DND-41 (cell line): ENCODE measurements around the gene GGT7.

Experiments
- EZH2 ChIP-seq: IDR thresholded peaks from 3 replicates; pipeline ENCODE4 v1.6.1; 2012; ENCODE audit warnings: borderline replicate concordance, low read depth, mild to moderate bottlenecking, moderate library complexity, low read length, inconsistent platforms; ENCODE audit not compliant: severe bottlenecking
- TF ChIP-seq, protein P1 (sequence below): IDR thresholded peaks from 2 replicates; pipeline ENCODE4 v1.5.1; 2012; ENCODE audit warnings: borderline replicate concordance, low read length, moderate library complexity, mild to moderate bottlenecking; ENCODE audit not compliant: poor library complexity, severe bottlenecking; ENCODE audit errors: extremely low read depth

DNA sequence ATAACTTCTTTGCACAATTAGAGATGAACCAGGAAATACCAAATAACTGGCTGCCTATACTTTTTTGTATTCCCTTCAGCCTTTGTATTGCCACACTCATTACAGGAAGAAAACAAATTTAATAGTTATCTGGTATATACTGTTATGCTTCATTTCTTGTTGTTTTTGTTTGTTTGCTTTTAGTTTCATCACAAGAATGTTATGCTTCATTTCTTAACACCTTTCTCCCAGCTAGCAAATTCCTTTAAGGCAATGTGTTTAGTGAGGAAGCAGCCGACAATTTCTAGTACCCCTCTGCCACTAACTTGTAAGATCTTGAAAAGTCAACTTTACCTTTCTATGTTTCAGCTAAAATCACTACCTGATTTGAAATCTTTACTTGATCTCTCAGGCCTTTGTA, 48.6 kb downstream of the GGT7 start:
- TF ChIP-seq EZH2: no peak
- TF ChIP-seq, protein P1, sequence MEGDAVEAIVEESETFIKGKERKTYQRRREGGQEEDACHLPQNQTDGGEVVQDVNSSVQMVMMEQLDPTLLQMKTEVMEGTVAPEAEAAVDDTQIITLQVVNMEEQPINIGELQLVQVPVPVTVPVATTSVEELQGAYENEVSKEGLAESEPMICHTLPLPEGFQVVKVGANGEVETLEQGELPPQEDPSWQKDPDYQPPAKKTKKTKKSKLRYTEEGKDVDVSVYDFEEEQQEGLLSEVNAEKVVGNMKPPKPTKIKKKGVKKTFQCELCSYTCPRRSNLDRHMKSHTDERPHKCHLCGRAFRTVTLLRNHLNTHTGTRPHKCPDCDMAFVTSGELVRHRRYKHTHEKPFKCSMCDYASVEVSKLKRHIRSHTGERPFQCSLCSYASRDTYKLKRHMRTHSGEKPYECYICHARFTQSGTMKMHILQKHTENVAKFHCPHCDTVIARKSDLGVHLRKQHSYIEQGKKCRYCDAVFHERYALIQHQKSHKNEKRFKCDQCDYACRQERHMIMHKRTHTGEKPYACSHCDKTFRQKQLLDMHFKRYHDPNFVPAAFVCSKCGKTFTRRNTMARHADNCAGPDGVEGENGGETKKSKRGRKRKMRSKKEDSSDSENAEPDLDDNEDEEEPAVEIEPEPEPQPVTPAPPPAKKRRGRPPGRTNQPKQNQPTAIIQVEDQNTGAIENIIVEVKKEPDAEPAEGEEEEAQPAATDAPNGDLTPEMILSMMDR: no peak
